Peyer's patch (tissue), 4 donors: ENCODE measurements around the gene SOCS1. TPM values are rescaled to one million over a fixed set of nuclear protein-coding genes. Genes with fewer than 3 reads are reported as not detected.
A peak's percentile ranks its signal among the peaks of the same experiment; 100 is the strongest.

Source experiments
- DNase-seq, 3 donors: peaks; one replicate each; pipeline ENCODE4 v3.0.0-alpha.2; 2017 to 2019
- H3K27ac ChIP-seq, 4 donors: fragments of 200-600 bp; sonication (generic); one replicate each; pipeline ENCODE4 v1.5.1; 2016 to 2019
- H3K27me3 ChIP-seq, 2 donors: fragments of 200-600 bp; sonication (generic); one replicate each; pipeline ENCODE4 v1.5.1; 2019
- H3K36me3 ChIP-seq, 3 donors: fragments of 200-600 bp; sonication (generic); one replicate each; pipeline ENCODE4 v1.5.1; 2016 to 2019
- H3K4me1 ChIP-seq, 4 donors: fragments of 200-600 bp; sonication (generic); one replicate each; pipeline ENCODE4 v1.5.1; 2016 to 2019
- H3K4me3 ChIP-seq, 4 donors: fragments of 200-600 bp; sonication (generic); 1 replicate in 3 of 4; 2 replicates in 1 of 4; pipeline ENCODE4 v1.5.1; 2016 to 2019; ENCODE audit warnings: mild to moderate bottlenecking in 1 of 4
- H3K9me3 ChIP-seq, 4 donors: fragments of 200-600 bp; sonication (generic); one replicate each; pipeline ENCODE4 v1.5.1; 2016 to 2019; ENCODE audit warnings: mild to moderate bottlenecking in 1 of 4
- POLR2A ChIP-seq, 2 donors: fragments of 450-650 bp; IDR thresholded peaks; one replicate each; pipeline ENCODE4 v1.5.1; 2017; ENCODE audit warnings: antibody characterized with exemption in 2 of 2, mild to moderate bottlenecking in 2 of 2, moderate library complexity in 2 of 2
- total RNA-seq, 4 donors: library from RNA; depleted of rRNA; stranded (reverse); fragments of >200 nt; gene quantifications; one replicate each; pipeline ENCODE4 v1.1.0, GENCODE V29; 2016
- TF ChIP-seq, protein P1 (sequence below), 6 experiments: fragments of 450-650 bp in 4 of 6; fragments of 200-600 bp in 2 of 6; sonication (generic) in 1 of 6; IDR thresholded peaks; one replicate each; pipeline ENCODE4 v1.5.1; 2017 to 2019; ENCODE audit warnings: antibody characterized with exemption in 6 of 6, mild to moderate bottlenecking in 3 of 6, moderate library complexity in 1 of 6

The SOCS1 gene
- total RNA-seq, 4 donors from 2014 or later: 8.7 to 19.0 (median 15.3) TPM

DNA sequence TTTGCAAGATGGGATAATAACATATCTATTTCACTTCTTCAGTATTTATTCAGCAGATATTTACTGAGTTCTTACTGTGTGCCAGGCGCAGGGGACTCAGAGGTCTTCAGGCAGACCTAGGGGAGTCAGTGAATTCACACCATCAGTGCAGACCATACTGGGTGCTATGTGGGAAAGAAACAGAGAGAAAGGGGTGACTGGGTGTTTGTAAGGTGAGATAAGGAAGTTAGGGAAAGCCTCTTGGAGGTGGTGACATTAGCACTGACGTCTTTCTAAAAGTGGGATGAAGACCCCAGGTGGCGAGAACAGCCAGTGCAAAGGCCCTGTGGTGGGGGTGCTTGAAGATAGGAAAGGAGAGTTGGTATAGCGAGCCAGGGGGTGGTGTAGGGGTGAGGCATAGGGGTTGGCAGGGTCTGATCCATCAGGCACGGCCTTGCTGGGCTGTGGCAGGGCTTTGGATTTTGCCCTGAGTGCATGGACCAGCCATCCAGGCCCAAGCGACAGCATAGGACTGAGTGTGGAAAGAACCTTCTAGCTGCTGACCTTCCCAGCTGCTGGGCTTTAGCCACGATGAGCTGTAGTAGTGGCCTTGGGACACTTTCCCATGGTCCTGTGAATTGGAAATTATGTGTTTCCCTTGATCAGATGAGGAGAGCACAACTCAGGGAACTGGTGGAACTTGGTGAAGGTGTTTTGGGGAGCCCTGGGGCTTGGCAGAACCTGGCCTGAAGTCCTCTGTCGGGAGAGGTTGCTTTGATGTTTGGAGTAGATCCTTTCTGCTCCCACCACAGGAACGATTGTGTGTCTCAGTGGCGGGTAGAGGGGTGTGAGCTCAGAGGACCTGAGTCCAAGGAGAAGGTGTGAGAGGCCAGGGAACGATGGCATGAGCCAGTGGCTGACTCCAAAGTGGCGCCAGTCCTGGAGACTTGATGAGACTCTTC lies 3.9 kb upstream of the SOCS1 start:
- Histone ChIP-seq H3K4me1 (peaks cover 5 to 43% (median 16%) of the 10 kb centered on the region in 4 donors), H3K27me3 (no peaks in the 10 kb centered on the region), H3K27ac (no peak overlapping the region), H3K36me3 (no peaks in the 10 kb centered on the region), H3K4me3 (no peak overlapping the region), H3K9me3 (no peaks in the 10 kb centered on the region)
- no peak for DNase-seq
- no peak for TF ChIP-seq POLR2A (IDR thresholded peaks at IDR 0.05)
- TF ChIP-seq, protein P1, sequence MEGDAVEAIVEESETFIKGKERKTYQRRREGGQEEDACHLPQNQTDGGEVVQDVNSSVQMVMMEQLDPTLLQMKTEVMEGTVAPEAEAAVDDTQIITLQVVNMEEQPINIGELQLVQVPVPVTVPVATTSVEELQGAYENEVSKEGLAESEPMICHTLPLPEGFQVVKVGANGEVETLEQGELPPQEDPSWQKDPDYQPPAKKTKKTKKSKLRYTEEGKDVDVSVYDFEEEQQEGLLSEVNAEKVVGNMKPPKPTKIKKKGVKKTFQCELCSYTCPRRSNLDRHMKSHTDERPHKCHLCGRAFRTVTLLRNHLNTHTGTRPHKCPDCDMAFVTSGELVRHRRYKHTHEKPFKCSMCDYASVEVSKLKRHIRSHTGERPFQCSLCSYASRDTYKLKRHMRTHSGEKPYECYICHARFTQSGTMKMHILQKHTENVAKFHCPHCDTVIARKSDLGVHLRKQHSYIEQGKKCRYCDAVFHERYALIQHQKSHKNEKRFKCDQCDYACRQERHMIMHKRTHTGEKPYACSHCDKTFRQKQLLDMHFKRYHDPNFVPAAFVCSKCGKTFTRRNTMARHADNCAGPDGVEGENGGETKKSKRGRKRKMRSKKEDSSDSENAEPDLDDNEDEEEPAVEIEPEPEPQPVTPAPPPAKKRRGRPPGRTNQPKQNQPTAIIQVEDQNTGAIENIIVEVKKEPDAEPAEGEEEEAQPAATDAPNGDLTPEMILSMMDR (IDR thresholded peaks at IDR 0.05): no peak

DNA sequence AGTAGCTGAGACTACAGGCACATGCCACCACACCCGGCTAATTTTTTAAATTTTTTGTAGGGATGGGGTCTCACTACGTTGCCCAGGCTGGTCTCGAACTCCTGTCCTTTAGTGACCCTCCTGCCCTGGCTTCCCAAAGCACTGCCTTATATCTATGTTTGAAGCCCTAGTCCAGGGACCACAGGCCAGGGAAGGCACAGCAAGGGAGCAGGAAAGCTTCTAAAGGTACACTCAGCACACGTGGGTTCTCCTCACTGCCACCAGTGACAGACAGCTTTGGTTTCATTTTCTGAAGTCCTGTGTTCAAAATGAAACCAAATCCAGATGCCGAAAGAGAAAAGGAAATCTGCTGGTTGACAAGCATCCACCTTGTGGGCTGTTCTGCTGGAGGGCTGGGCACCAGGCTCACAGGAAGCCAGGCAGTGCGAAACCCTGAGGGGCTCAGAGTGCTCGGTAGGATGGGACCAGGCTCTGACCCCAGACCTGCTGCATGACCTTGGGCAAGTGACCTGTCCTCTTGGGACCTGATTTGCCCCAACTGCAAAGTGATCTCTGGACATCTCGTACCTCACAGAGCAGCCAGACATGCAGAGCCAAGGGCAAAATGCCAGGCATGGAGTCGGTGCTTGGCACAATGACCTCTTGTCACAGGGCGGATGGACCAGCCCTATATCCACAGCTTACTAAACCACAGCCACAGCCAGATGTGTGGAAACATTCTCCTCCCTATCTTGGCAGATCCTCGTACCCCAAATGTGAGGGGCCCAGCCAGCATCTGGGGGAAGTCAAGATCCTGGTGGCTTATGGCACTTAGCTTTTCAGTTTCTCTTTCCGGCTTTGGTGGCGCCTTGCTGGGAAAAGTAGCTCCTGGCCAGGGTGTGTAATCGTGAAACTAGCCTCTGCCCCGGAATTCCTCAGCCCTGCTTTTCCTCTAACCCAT lies 2.8 kb upstream of the SOCS1 start:
- Histone ChIP-seq H3K9me3 (no peaks in the 10 kb centered on the region), H3K4me1 (peaks cover 5 to 50% (median 13%) of the 10 kb centered on the region in 4 donors), H3K4me3 (peak overlapping the region in 2 of 4 donors; percentile 13 to 38), H3K27ac (peak overlapping the region; percentile 46 to 85 (median 56)), H3K27me3 (no peaks in the 10 kb centered on the region), H3K36me3 (no peaks in the 10 kb centered on the region)
- TF ChIP-seq, protein P1 (IDR thresholded peaks at IDR 0.05): no peak
- TF ChIP-seq POLR2A (IDR thresholded peaks at IDR 0.05): no peak
- DNase-seq: peak; percentile 50 to 76 (median 72)

DNA sequence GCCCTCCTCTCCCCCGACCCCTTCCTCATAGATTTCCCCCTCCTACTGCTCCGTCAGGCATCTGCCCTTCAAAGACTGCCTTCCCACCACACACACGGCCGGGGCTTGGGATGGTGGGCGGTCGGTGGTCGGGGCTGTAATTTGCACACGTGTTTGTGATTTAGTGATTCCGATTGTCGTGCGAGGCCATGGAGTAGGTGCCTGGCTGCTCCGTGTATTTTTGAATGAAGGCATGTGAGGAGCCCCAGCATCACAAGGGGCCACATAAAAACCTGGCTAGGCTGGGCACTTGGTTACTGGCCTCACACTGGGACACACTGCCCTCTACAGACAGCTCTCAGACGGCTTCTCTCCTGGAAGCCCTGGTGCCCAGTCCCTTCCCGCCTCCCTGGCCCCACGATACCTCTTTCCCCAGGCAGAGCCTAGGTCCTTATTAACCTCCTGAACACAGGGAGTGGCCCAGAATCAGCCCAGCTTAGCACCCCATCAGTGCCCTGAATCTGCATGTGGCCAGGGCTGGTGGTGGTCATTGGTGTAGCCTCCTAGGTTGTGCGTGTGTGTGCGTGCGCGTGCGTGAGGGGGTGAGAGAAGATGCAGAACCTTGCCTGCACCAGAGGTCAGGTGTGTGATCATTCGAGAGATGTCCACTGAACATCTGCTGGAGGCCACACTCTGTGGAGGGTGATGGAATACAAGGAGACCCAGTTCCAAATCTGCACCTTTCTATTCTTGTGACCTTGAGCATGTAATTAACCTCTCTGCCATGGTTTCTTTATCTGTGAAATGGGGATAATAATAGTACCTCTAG lies 1.3 kb upstream of the SOCS1 start:
- Histone ChIP-seq H3K27me3 (no peaks in the 10 kb centered on the region), H3K4me1 (peaks cover 3 to 44% (median 13%) of the 10 kb centered on the region in 4 donors), H3K27ac (peak overlapping the region; percentile 98 to 99 (median 98)), H3K9me3 (no peaks in the 10 kb centered on the region), H3K36me3 (no peaks in the 10 kb centered on the region), H3K4me3 (peak overlapping the region; percentile 83 to 99 (median 97))
- peak; percentile 76 to 90 (median 77) for DNase-seq
- TF ChIP-seq, protein P1 (IDR thresholded peaks at IDR 0.05): peak; percentile 36 to 78 (median 70)
- TF ChIP-seq POLR2A (IDR thresholded peaks at IDR 0.05): peak in 1 of 2 donors; percentile 15

DNA sequence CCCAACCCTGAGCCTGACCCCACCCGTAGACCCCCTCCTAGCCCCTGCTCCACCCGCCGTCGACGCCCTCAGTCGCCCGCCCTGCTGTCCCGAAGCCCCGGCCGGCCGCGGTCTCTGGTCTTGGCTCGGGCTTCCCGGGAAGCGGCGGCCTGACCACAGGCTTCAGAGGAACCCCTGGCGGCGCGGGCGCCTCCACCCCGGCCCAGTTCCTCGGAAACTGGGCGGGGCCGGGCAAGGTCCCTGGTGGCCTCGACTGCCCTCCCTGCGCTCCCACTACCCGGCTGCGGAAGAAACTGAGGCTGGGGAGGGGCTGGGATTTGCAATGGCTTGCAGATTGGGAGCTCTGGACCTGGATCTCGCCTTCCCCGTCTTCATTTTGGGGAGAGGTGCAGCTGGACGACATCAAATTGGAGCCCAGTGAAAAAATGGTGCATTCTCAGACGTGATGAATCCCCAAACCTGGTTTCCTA lies 692 bp upstream of the SOCS1 start:
- H3K27me3 ChIP-seq: no peaks in the 10 kb centered on the region
- H3K4me3 ChIP-seq: peak overlapping the region; percentile 83 to 99 (median 97)
- H3K4me1 ChIP-seq: peaks cover 3 to 44% (median 13%) of the 10 kb centered on the region in 4 donors
- no peaks in the 10 kb centered on the region for H3K9me3 ChIP-seq
- H3K36me3 ChIP-seq: no peaks in the 10 kb centered on the region
- DNase-seq: peak; percentile 51 to 83 (median 81)
- H3K27ac ChIP-seq: peak overlapping the region; percentile 98 to 99 (median 98)
- TF ChIP-seq, protein P1 (IDR thresholded peaks at IDR 0.05): no peak
- no peak for TF ChIP-seq POLR2A (IDR thresholded peaks at IDR 0.05)
